GM11168 (cell line): ENCODE results near the gene ALG1.

Experiments used
- in situ Hi-C: fragments of 300-500 bp; cut with MboI; formaldehyde crosslinking; loops from one replicate; pipeline ENCODE4 v1.12.0; 2022; ENCODE audit warnings: low sequenced_read_pairs; ENCODE audit not compliant: unreplicated experiment

The ALG1 gene

GRCh38 chr16:5071681-5072333 is at the start of gene ALG1:
Gene ALG1, plus strand, starts transcription at chr16:5071843. Its CDS starts 7 bp downstream, at chr16:5071850.
- in situ Hi-C loops: no loop called here

- in situ Hi-C loops: no loop called here
Observed at GRCh38 chr16:5022521-5022920, 49.1 kb upstream of the ALG1 start.

DNA sequence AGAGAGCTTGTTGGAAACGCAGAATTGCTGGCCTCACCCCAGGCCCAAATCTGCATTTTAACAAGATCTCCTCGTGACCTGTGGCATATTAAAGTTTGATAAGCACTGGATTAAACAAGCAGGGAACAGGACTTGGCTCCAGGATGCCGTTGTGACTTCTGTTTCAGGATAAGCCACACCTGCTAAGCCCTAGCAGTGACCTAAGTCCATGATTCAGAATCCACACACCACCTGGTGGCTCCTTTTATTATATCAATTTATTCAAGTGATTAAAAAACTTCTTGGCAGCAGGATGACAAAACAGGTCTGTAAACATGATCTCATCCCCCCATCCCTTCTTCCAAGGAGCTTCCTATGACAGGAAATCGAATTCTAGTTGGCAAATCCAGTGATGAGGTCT is 47.0 kb upstream of the ALG1 start:
- in situ Hi-C loops: no loop called here

- in situ Hi-C loops: no loop called here
Observed at GRCh38 chr16:5025171-5025632, 46.4 kb upstream of the ALG1 start.

DNA sequence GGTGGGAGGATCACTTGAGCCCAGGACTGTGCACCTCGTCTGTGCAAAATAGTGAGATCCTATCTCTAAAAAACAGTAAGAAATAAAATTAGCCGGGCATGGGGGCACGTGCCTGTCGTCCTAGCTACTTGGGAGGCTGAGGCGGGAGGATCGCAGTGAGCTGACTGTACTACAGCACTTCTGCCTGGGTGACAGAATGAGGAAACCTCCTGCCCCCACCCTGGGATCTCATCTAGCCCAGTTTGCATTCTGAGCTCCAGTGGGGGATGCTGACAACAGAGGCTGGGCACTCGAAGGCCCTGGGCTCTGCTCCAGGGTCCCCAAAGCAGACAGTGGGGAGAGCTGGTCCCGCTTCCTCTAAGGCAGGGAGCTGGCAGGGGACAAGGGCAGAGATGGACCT is 45.0 kb upstream of the ALG1 start:
- in situ Hi-C loops: no loop called here

DNA sequence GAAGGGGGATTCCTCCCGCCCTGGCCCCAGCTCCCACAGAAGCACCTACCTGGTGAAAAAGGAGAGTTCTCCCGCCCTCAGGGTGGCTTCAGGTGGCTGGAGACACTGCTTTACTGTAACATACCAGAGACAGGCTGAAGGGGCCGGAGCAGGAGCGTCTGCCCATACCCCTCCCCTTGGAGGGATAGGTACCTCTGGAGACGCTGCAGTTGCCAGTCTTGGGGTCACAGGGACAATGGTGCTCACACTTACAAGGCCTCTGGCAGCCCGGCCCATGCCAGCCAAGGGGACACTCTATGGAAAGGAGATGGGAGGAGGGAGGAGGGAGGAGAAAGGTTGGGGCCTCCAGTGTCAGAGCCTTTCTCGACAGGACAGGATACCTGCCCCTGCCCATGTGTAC is 44.6 kb upstream of the ALG1 start:
- in situ Hi-C loops: no loop called here

DNA sequence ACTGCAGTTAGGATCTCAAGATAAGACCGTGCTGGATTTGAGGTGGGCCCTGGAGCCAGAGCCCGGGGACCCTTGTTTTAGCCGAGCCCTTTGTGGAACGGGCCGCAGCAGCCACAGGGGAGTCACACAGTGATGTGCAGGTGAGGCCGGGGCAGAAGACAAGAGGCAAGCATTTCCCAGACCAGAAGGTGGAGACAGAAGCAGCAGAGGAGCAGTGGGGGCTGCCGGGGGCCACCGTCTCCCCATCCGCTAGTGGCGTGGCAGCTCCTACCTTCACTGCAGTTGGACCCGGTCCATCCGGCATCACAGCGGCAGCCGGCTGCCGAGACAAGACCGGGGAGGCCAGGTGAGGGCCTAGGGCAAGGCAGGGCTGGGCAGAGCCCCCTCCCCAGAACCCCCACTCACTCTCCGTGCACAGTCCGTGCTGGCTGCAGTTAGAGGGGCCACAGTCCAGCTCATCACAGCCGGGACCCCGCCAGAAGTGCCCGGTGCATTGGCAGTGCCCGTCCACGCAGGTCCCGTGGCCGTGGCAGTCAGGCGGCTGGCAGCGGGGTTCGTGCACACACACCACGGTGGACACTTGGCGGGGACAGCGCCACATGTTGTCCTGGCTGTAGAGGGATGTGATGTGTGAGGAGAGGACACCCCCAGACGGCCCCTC is 43.9 kb upstream of the ALG1 start:
- in situ Hi-C loops: no loop called here

DNA sequence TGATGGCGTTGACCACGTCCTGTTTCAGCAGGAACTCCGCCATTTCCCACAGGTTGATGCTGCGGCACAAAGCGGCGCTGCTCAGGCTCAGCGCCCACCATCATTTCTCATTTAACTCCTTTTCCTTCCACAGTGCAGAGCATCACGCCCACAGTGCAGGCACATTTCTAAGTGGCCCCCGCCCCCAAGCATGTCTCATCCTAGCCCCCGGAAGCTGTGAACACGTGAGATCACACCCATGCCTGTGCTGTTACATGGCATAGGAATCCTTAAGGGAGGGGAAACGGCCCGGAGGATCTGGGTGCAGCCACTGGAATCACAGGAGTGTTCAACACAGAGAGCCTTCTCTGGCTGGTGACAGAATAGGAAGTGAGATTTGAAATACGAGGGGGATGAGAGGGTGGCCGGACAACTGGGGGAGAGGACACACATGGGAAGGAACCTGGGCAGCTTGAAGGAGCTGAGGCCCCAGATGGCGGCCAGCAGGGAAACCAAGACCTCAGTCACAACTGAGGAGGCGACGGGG is 42.6 kb upstream of the ALG1 start:
- in situ Hi-C loops: no loop called here

GRCh38 chr16:5030251-5030870 is 41.3 kb upstream of the ALG1 start:
- in situ Hi-C loops: no loop called here

DNA sequence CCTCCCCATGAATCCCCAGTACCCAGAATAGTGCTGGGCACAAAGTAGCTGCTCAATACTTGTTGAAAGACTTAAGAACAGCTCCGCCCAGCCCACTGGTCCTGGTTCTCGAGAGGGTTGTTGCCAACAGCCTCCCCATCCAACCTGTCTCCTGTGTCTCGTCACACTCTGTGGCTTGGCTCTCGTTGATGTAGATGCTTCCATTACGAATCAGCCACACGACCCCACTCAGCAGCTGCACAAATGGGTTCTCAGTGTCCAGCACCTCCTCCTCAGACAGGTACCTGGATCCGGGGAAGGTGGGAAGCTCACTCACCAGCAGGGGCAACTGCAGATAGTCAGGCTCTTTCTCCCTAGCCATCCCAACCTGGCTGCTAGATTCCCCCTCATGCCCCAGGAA is 40.0 kb upstream of the ALG1 start:
- in situ Hi-C loops: no loop called here

- in situ Hi-C loops: no loop called here
Observed at GRCh38 chr16:5032748-5033167, 38.9 kb upstream of the ALG1 start.

- in situ Hi-C loops: no loop called here
Observed at GRCh38 chr16:5033256-5034166, 38.1 kb upstream of the ALG1 start, which contains the start of gene NAGPA. Gene NAGPA, minus strand, starts transcription at chr16:5033935. Its CDS starts 21 bp downstream, at chr16:5033914.

DNA sequence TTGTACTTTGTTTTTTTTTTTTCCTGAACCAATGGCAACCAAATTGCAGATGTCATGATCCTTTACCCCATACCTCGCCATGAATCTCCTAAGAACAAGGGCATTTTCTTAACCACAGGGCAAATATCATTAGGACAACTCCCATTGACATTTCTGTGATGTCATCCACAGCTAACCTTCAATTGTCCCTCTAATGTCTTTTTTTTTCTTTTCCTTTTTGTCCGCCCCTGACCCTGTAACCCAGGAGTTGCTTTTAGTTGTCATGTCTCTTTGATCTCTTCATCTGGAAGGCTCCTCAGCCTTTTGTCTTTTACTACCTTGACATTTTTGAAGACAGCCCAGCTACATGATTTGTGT is 37.5 kb upstream of the ALG1 start:
- in situ Hi-C loops: no loop called here

DNA sequence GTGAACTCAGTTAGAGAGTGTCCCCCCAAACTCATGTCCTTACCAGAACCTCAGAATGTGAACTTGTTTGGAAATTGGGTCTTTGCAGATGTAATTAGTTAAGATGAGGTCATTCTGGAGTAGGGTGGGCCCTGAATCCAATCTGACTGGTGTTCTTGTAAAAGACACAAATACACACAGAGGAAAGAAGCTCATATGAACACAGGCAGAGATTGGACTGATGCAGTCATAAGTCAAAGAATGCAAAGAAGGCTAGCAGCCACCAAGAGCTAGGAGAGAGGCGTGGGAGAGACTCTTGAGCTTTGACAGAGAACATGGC is 35.8 kb upstream of the ALG1 start:
- in situ Hi-C loops: no loop called here

GRCh38 chr16:5036228-5037156 is 35.2 kb upstream of the ALG1 start:
- in situ Hi-C loops: no loop called here

DNA sequence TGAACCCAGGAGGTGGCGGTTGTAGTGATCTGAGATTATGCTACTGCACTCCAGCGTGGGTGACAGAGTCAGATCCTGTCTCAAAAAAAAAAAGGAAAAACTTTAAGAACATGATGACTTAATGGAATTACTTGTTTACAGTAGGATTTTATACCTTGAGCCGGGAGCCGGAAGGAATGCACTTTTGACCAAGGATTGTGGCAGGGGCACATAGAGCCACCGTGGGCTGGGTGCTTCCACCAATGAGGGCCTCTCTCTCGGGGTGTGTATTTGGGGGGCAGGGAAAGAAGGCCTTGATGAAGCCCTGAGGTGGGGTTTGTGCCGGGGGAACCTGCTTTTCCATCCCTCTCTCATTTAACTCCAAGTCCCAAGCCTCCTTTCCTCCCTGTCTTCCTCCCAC is 31.2 kb upstream of the ALG1 start:
- in situ Hi-C loops: no loop called here

DNA sequence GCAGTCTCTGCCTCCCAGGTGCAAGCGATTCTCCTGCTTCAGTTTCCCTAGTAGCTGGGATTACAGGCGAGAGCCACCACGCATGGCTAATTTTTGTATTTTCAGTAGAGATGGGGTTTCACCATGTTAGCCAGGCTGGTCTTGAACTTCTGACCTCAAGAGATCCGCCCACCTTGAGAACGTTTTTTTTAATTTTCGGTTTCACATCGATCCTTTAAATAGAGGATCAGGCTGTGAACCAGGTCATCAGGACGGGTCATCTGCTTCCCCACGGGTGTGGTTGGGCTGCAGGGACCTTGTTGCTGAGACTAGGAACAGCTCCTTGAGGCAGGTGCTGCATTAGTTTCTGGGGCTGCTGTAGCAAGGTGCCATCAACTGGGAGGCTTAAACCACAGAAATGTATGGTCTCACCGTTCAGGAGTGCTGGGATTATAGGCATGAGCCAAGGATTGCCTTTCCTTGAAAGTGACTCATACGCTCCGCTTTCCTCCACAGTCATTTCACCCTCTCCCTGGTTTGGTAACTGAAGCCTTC is 30.0 kb upstream of the ALG1 start:
- in situ Hi-C loops: no loop called here

GRCh38 chr16:5042574-5043171 is 29.0 kb upstream of the ALG1 start:
- in situ Hi-C loops: no loop called here

- in situ Hi-C loops: no loop called here
Observed at GRCh38 chr16:5044011-5044540, 27.6 kb upstream of the ALG1 start.
